Panc1 (cell line): ENCODE results near the gene UHRF2. TPM values are rescaled to one million over a fixed set of nuclear protein-coding genes. Genes with fewer than 3 reads are reported as not detected.

ENCODE experiments used
- ATAC-seq: fragments of 200-7000 bp; cut with Tn5 transposase; 2 replicates; pipeline ENCODE4 v1.9.1; 2020; ENCODE audit warnings: mild to moderate bottlenecking, moderate library complexity
- BruUV-seq: library from RNA; stranded (reverse); fragments of 400-500 nt; replicated peaks from 2 replicates; lab custom pipeline; 2021; lab: Mats Ljungman, UMichigan
- CTCF ChIA-PET: fragments of 300-600 bp; sonication (Branson Sonifier 250); formaldehyde crosslinking; loops from one replicate; lab custom pipeline; 2022; ENCODE audit warnings: antibody characterized with exemption; lab: Charles Lee
- POLR2A ChIA-PET: fragments of 300-600 bp; sonication (Branson Sonifier 250); formaldehyde crosslinking; loops from one replicate; lab custom pipeline; 2022; ENCODE audit warnings: antibody characterized with exemption; lab: Charles Lee
- DNase-seq: peaks from one replicate; pipeline ENCODE4 v3.0.0-alpha.2; 2010; ENCODE audit warnings: low read depth, low spot score
- H3K27ac ChIP-seq: 2 replicates; pipeline ENCODE4 v1.5.1; 2011; ENCODE audit warnings: mild to moderate bottlenecking, low read length, inconsistent platforms
- H3K27me3 ChIP-seq: fragments of 200-500 bp; sonication (Bioruptor generic); 2 replicates; pipeline ENCODE4 v1.6.0; 2014; ENCODE audit warnings: low read length, inconsistent platforms; ENCODE audit not compliant: control insufficient read depth, insufficient read depth
- H3K36me3 ChIP-seq: fragments of 200-500 bp; sonication (Bioruptor generic); 2 replicates; pipeline ENCODE4 v1.5.1; 2014; ENCODE audit warnings: inconsistent platforms, mild to moderate bottlenecking, low read length, moderate library complexity; ENCODE audit not compliant: control insufficient read depth, insufficient read depth
- H3K4me1 ChIP-seq: 2 replicates; pipeline ENCODE4 v1.5.1; 2011; ENCODE audit warnings: inconsistent platforms, mild to moderate bottlenecking, low read length, moderate library complexity; ENCODE audit not compliant: control insufficient read depth, insufficient read depth
- H3K4me3 ChIP-seq, 2 experiments: 2 replicates each; pipeline ENCODE4 v1.5.1; 2011 to 2012; ENCODE audit warnings: low read depth in 2 of 2, low read length in 2 of 2, mild to moderate bottlenecking in 2 of 2, inconsistent platforms in 1 of 2, moderate library complexity in 1 of 2
- H3K9me3 ChIP-seq: fragments of 200-500 bp; sonication (Bioruptor generic); 2 replicates; pipeline ENCODE4 v1.5.1; 2014; ENCODE audit warnings: low read depth, mild to moderate bottlenecking, inconsistent platforms, low read length, moderate library complexity; ENCODE audit not compliant: control insufficient read depth, insufficient read depth
- CTCF ChIP-seq: fragments of 450-650 bp; IDR thresholded peaks from 2 replicates; pipeline ENCODE4 v1.5.1; 2017; ENCODE audit warnings: mild to moderate bottlenecking
- POLR2AphosphoS5 ChIP-seq: IDR thresholded peaks from 2 replicates; pipeline ENCODE4 v1.6.1; 2012; ENCODE audit warnings: mild to moderate bottlenecking, low read depth, low read length, moderate library complexity
- REST ChIP-seq, 2 experiments: IDR thresholded peaks; 2 replicates each; pipeline ENCODE4 v1.6.1; 2011 to 2012; ENCODE audit warnings: low read depth in 2 of 2, control low read depth in 1 of 2, low read length in 1 of 2, mild to moderate bottlenecking in 1 of 2, moderate library complexity in 1 of 2; ENCODE audit not compliant: insufficient read depth in 1 of 2
- SIN3A ChIP-seq: IDR thresholded peaks from 2 replicates; pipeline ENCODE4 v1.6.1; 2012; ENCODE audit warnings: low read depth, mild to moderate bottlenecking, low read length, moderate library complexity, borderline replicate concordance; ENCODE audit not compliant: insufficient read depth
- TCF7L2 ChIP-seq: IDR thresholded peaks from 2 replicates; pipeline ENCODE4 v1.6.1; 2011; ENCODE audit warnings: mild to moderate bottlenecking, low read depth, low read length, inconsistent platforms
- in situ Hi-C: cut with HindIII; loops from 2 replicates; pipeline ENCODE4 v1.10.0; 2016; ENCODE audit warnings: low sequenced_read_pairs, low pct_unique_long_range_greater_than_20kb
- intact Hi-C: fragments of 100-400 bp; cut with micrococcal nuclease; formaldehyde crosslinking; loops from one replicate; pipeline ENCODE4 v1.10.0; 2022; ENCODE audit not compliant: unreplicated experiment
- total RNA-seq: library from RNA; stranded (reverse); gene quantifications from one replicate; pipeline ENCODE4 v1.2.1, GENCODE V29; 2021; ENCODE audit not compliant: unreplicated experiment

UHRF2 gene
- total RNA-seq, 1 experiment from 2014 or later, result 17.2 TPM

- Histone ChIP-seq H3K4me3 (no peak overlapping the region), H3K27me3 (no peaks in the 10 kb centered on the region), H3K9me3 (no peaks in the 10 kb centered on the region), H3K36me3 (no peaks in the 10 kb centered on the region), H3K4me1 (no peaks in the 10 kb centered on the region), H3K27ac (no peak overlapping the region)
- ATAC-seq, result no peak
- ChIA-PET CTCF (no interaction called here), POLR2A (no interaction called here)
- in situ Hi-C loops (no loop called here), intact Hi-C loops (no loop called here)
- no peak for DNase-seq
- TF ChIP-seq SIN3A (no peak), TCF7L2 (no peak), CTCF (no peak), REST (IDR thresholded peaks at IDR 0.05; ENCODE audit: insufficient read depth in 1 of 2, low read depth in 2 of 2, low read length in 1 of 2) (no peak), POLR2AphosphoS5 (no peak)
- BruUV-seq, result no TSS peak
Measured at GRCh38 chr9:6460189-6460768, 47.3 kb downstream of the UHRF2 start.

- DNase-seq, result no peak
- in situ Hi-C loops, result no loop called here
- Histone ChIP-seq H3K4me1 (no peaks in the 10 kb centered on the region), H3K9me3 (no peaks in the 10 kb centered on the region), H3K27me3 (no peaks in the 10 kb centered on the region), H3K36me3 (no peaks in the 10 kb centered on the region), H3K4me3 (no peak overlapping the region), H3K27ac (no peak overlapping the region)
- intact Hi-C loops, result no loop called here
- no peak for ATAC-seq
- BruUV-seq, result no TSS peak
- POLR2A ChIA-PET, result no interaction called here
- CTCF ChIA-PET, result no interaction called here
- no peak for TF ChIP-seq SIN3A
- no peak for TF ChIP-seq CTCF
- no peak for TF ChIP-seq POLR2AphosphoS5
- no peak for TF ChIP-seq REST (IDR thresholded peaks at IDR 0.05; ENCODE audit: insufficient read depth in 1 of 2, low read depth in 2 of 2, low read length in 1 of 2)
- no peak for TF ChIP-seq TCF7L2
Measured at GRCh38 chr9:6461619-6462018, 48.6 kb downstream of the UHRF2 start.
